ENCODE data around the gene RBP7.

GRCh38 chr1:9992910-9993309 is 4.1 kb upstream of the RBP7 start:
- TF ChIP-seq POLR2A (IDR thresholded peaks at IDR 0.05) (no peak), CTCF (IDR thresholded peaks at IDR 0.05) (no peak)
